Measurements from ENCODE around the gene WASF3.
A peak's percentile ranks its signal among the peaks of the same experiment; 100 is the strongest.

Gene WASF3

GRCh38 chr13:26590379-26590778, 32.9 kb downstream of the WASF3 start:
- Histone ChIP-seq H3K36me3 (peaks cover 8% of the 10 kb centered on the region), H3K27ac (peak overlapping the region; percentile 3; the same call in 1 of the 2 replicates), H3K9me3 (ENCODE audit: severe bottlenecking) (no peaks in the 10 kb centered on the region), H3K4me3 (ENCODE audit: low read depth, low read length) (no peak overlapping the region), H3K27me3 (ENCODE audit: insufficient read depth, low read depth, severe bottlenecking) (no peaks in the 10 kb centered on the region)
- no peak for DNase-seq
- TF ChIP-seq CTCF (IDR thresholded peaks at IDR 0.05; ENCODE audit: low read depth, low read length) = no peak

GRCh38 chr13:26590951-26591350, 33.5 kb downstream of the WASF3 start:
- no peak overlapping the region for H3K4me3 ChIP-seq (ENCODE audit: low read depth, low read length)
- H3K27ac ChIP-seq = peak overlapping the region; percentile 3; the same call in 1 of the 2 replicates
- TF ChIP-seq CTCF (IDR thresholded peaks at IDR 0.05; ENCODE audit: low read depth, low read length) = no peak
- H3K9me3 ChIP-seq (ENCODE audit: severe bottlenecking) = no peaks in the 10 kb centered on the region
- H3K36me3 ChIP-seq = peaks cover 12% of the 10 kb centered on the region
- H3K27me3 ChIP-seq (ENCODE audit: insufficient read depth, low read depth, severe bottlenecking) = no peaks in the 10 kb centered on the region
- DNase-seq = no peak

GRCh38 chr13:26591672-26592071, 34.2 kb downstream of the WASF3 start:
- no peak for TF ChIP-seq CTCF (IDR thresholded peaks at IDR 0.05; ENCODE audit: low read depth, low read length)

DNA sequence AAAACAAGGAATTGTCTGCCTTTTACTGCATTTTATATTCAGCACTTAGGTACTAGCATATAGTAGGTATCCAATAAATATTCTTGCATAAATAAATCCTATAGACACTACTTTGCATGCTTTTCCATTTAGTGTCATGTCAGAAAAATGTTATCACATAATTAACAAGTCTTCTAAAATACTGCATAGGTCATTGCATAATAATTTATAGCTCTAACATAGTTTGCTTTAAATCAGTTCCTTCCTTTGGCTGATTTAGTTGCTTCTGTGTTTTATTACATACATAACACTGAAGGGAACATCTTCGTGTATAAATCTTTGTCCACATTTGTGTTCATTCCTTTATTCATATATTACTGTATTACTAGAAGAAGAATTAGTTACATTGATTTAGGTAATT, 36.2 kb downstream of the WASF3 start:
- H3K9me3 ChIP-seq (ENCODE audit: severe bottlenecking) = peaks cover 7% of the 10 kb centered on the region
- TF ChIP-seq CTCF (IDR thresholded peaks at IDR 0.05; ENCODE audit: low read depth, low read length) = no peak
- no peak for DNase-seq
- H3K27me3 ChIP-seq (ENCODE audit: insufficient read depth, low read depth, severe bottlenecking) = no peaks in the 10 kb centered on the region
- peaks cover 16% of the 10 kb centered on the region for H3K36me3 ChIP-seq
- H3K4me3 ChIP-seq (ENCODE audit: low read depth, low read length) = no peak overlapping the region
- no peak overlapping the region for H3K27ac ChIP-seq

More at GRCh38 chr13:26591672-26592071, 34.2 kb downstream of the WASF3 start:
- Histone ChIP-seq H3K27me3 (ENCODE audit: insufficient read depth, low read depth, severe bottlenecking) (no peaks in the 10 kb centered on the region), H3K36me3 (peaks cover 12% of the 10 kb centered on the region), H3K27ac (no peak overlapping the region), H3K9me3 (ENCODE audit: severe bottlenecking) (peaks cover 4% of the 10 kb centered on the region), H3K4me3 (ENCODE audit: low read depth, low read length) (no peak overlapping the region)
- no peak for DNase-seq

GRCh38 chr13:26594363-26594762, 36.9 kb downstream of the WASF3 start:
- Histone ChIP-seq H3K27me3 (ENCODE audit: insufficient read depth, low read depth, severe bottlenecking) (no peaks in the 10 kb centered on the region), H3K4me3 (ENCODE audit: low read depth, low read length) (no peak overlapping the region), H3K36me3 (peaks cover 16% of the 10 kb centered on the region), H3K27ac (no peak overlapping the region), H3K9me3 (ENCODE audit: severe bottlenecking) (peaks cover 7% of the 10 kb centered on the region)
- no peak for DNase-seq
- no peak for TF ChIP-seq CTCF (IDR thresholded peaks at IDR 0.05; ENCODE audit: low read depth, low read length)

DNA sequence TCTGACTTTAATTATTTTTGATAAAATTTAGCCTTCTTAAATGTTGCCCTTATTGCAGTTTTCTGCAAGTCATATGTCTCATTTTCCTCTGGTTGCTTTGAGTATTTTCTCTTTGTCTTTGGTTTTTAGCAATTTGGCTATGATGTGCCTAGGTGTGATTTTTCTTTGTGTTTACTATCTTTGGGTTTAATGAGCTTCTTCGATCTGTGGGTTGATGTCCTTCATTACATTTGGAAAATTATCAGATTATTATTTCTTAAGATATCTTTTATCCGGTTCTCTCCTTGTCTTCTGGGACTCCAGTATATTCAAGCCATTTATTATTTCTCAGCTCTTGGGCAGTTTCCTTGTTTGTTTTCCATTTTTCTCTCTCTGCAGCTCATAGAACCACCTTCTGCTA, 39.0 kb downstream of the WASF3 start:
- H3K27me3 ChIP-seq (ENCODE audit: insufficient read depth, low read depth, severe bottlenecking) = no peaks in the 10 kb centered on the region
- no peak overlapping the region for H3K27ac ChIP-seq
- H3K9me3 ChIP-seq (ENCODE audit: severe bottlenecking) = peaks cover 7% of the 10 kb centered on the region
- DNase-seq = no peak
- H3K4me3 ChIP-seq (ENCODE audit: low read depth, low read length) = no peak overlapping the region
- no peak for TF ChIP-seq CTCF (IDR thresholded peaks at IDR 0.05; ENCODE audit: low read depth, low read length)
- H3K36me3 ChIP-seq = peaks cover 16% of the 10 kb centered on the region

Data from WERI-Rb-1 (cell line).